SHP77 (cell line): ENCODE measurements around the gene SLC7A14.
"Not testable (repeated sequence)": the region's sequence is repeated elsewhere in the genome, so short reads cannot be mapped to it uniquely, and the experiment has no call there.

ENCODE experiments used
- DNase-seq, 2 experiments: peaks; one replicate each; lab custom pipeline; 2025; lab: John Stamatoyannopoulos, UW

SLC7A14 gene

GRCh38 chr3:170593634-170594033, 7.8 kb upstream of the SLC7A14 start:
- DNase-seq, result no peak

GRCh38 chr3:170589113-170589512, 3.2 kb upstream of the SLC7A14 start:
- no peak for DNase-seq

- DNase-seq, result peak in 1 of 2 experiments; percentile 22
Measured at GRCh38 chr3:170585008-170585936, 603 bp downstream of the SLC7A14 start.

GRCh38 chr3:170584585-170585007, 1.3 kb downstream of the SLC7A14 start:
- DNase-seq, result no peak

GRCh38 chr3:170579646-170580045, 6.2 kb downstream of the SLC7A14 start:
- DNase-seq, result no peak

- no peak for DNase-seq
Measured at GRCh38 chr3:170572665-170573253, 13.1 kb downstream of the SLC7A14 start.

GRCh38 chr3:170567598-170567997, 18.3 kb downstream of the SLC7A14 start:
- DNase-seq, result not testable (repeated sequence)

- no peak for DNase-seq
Measured at GRCh38 chr3:170566413-170566812, 19.5 kb downstream of the SLC7A14 start.

- DNase-seq, result no peak
Measured at GRCh38 chr3:170565495-170565894, 20.4 kb downstream of the SLC7A14 start.

GRCh38 chr3:170564664-170565063, 21.2 kb downstream of the SLC7A14 start:
- no peak for DNase-seq

- DNase-seq, result peak in 1 of 2 experiments; percentile 4
Measured at GRCh38 chr3:170563712-170564423, 22.0 kb downstream of the SLC7A14 start.

GRCh38 chr3:170562080-170562479, 23.8 kb downstream of the SLC7A14 start:
- no peak for DNase-seq

GRCh38 chr3:170560717-170561382, 25.0 kb downstream of the SLC7A14 start:
- no peak for DNase-seq

GRCh38 chr3:170560296-170560695, 25.6 kb downstream of the SLC7A14 start:
- DNase-seq, result no peak

- no peak for DNase-seq
Measured at GRCh38 chr3:170558427-170558826, 27.4 kb downstream of the SLC7A14 start.

GRCh38 chr3:170555329-170555728, 30.5 kb downstream of the SLC7A14 start:
- DNase-seq, result no peak

- peak; percentile 44 to 64 for DNase-seq
Measured at GRCh38 chr3:170553788-170554757, 31.8 kb downstream of the SLC7A14 start.

GRCh38 chr3:170551252-170551651, 34.6 kb downstream of the SLC7A14 start:
- DNase-seq, result no peak

- no peak for DNase-seq
Measured at GRCh38 chr3:170542704-170543103, 43.2 kb downstream of the SLC7A14 start.

- DNase-seq, result no peak
Measured at GRCh38 chr3:170539897-170540296, 46.0 kb downstream of the SLC7A14 start.

- DNase-seq, result peak in 1 of 2 experiments; percentile 13
Measured at GRCh38 chr3:170536712-170537111, 49.2 kb downstream of the SLC7A14 start.
